ENCODE data around the gene LPP.

GRCh38 chr3:188482929-188483328 lies 329.0 kb downstream of the LPP start:
- TF ChIP-seq POLR2AphosphoS5 (IDR thresholded peaks at IDR 0.05) (no peak), POLR2A (IDR thresholded peaks at IDR 0.05; ENCODE audit: low read depth) (no peak), EP300 (IDR thresholded peaks at IDR 0.05) (no peak)
- TF ChIP-seq, protein P1, sequence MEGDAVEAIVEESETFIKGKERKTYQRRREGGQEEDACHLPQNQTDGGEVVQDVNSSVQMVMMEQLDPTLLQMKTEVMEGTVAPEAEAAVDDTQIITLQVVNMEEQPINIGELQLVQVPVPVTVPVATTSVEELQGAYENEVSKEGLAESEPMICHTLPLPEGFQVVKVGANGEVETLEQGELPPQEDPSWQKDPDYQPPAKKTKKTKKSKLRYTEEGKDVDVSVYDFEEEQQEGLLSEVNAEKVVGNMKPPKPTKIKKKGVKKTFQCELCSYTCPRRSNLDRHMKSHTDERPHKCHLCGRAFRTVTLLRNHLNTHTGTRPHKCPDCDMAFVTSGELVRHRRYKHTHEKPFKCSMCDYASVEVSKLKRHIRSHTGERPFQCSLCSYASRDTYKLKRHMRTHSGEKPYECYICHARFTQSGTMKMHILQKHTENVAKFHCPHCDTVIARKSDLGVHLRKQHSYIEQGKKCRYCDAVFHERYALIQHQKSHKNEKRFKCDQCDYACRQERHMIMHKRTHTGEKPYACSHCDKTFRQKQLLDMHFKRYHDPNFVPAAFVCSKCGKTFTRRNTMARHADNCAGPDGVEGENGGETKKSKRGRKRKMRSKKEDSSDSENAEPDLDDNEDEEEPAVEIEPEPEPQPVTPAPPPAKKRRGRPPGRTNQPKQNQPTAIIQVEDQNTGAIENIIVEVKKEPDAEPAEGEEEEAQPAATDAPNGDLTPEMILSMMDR (IDR thresholded peaks at IDR 0.05), result no peak
